Measurements from ENCODE around the gene SPART. TPM values are rescaled to one million over a fixed set of nuclear protein-coding genes. Genes with fewer than 3 reads are reported as not detected.
"Not testable (repeated sequence)": the region's sequence is repeated elsewhere in the genome, so short reads cannot be mapped to it uniquely, and the experiment has no call there.

The SPART gene
- total RNA-seq, 4 donors from 2014 or later: 34.1 to 58.7 (median 48.8) TPM

GRCh38 chr13:36332986-36333385 is 13.2 kb downstream of the SPART start:
- no peak for DNase-seq
- TF ChIP-seq POLR2A (IDR thresholded peaks at IDR 0.05): no peak
- TF ChIP-seq, protein P1, sequence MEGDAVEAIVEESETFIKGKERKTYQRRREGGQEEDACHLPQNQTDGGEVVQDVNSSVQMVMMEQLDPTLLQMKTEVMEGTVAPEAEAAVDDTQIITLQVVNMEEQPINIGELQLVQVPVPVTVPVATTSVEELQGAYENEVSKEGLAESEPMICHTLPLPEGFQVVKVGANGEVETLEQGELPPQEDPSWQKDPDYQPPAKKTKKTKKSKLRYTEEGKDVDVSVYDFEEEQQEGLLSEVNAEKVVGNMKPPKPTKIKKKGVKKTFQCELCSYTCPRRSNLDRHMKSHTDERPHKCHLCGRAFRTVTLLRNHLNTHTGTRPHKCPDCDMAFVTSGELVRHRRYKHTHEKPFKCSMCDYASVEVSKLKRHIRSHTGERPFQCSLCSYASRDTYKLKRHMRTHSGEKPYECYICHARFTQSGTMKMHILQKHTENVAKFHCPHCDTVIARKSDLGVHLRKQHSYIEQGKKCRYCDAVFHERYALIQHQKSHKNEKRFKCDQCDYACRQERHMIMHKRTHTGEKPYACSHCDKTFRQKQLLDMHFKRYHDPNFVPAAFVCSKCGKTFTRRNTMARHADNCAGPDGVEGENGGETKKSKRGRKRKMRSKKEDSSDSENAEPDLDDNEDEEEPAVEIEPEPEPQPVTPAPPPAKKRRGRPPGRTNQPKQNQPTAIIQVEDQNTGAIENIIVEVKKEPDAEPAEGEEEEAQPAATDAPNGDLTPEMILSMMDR (IDR thresholded peaks at IDR 0.05 in 4 of 5, conservative IDR thresholded peaks at IDR 0.05 in 1 of 5): no peak
- no peak for ATAC-seq
- no peaks in the 10 kb centered on the region for H3K27me3 ChIP-seq
- no peak overlapping the region for H3K27ac ChIP-seq
- intact Hi-C loops (cut with DNase I; ENCODE audit: low total_unique reads): no loop called here
- H3K9me3 ChIP-seq: no peaks in the 10 kb centered on the region
- in situ Hi-C loops (cut with MboI; ENCODE audit: low sequenced_read_pairs in 4 of 4): loop anchor here in 1 of 4 donors (25.0 kb wide), 1 partner anchor 654 kb away; the partner anchor contains the start of gene ALG5
- no peak overlapping the region for H3K4me3 ChIP-seq
- H3K4me1 ChIP-seq: peaks cover 33 to 39% of the 10 kb centered on the region in 2 donors
- peaks cover 0 to 26% of the 10 kb centered on the region in 2 donors for H3K36me3 ChIP-seq

- H3K4me3 ChIP-seq; DNase-seq; H3K9me3 ChIP-seq; ATAC-seq; intact Hi-C loops (cut with DNase I; ENCODE audit: low total_unique reads); H3K27me3 ChIP-seq; H3K27ac ChIP-seq: not testable (repeated sequence)
- Histone ChIP-seq H3K4me1 (peaks cover 33 to 39% of the 10 kb centered on the region in 2 donors), H3K36me3 (peaks cover 0 to 28% of the 10 kb centered on the region in 2 donors)
- in situ Hi-C loops (cut with MboI; ENCODE audit: low sequenced_read_pairs in 4 of 4): loop anchor here in 1 of 4 donors (25.0 kb wide), 1 partner anchor 655 kb away; the partner anchor contains the start of gene ALG5
Measured at GRCh38 chr13:36332255-36332654, 13.9 kb downstream of the SPART start.

DNA sequence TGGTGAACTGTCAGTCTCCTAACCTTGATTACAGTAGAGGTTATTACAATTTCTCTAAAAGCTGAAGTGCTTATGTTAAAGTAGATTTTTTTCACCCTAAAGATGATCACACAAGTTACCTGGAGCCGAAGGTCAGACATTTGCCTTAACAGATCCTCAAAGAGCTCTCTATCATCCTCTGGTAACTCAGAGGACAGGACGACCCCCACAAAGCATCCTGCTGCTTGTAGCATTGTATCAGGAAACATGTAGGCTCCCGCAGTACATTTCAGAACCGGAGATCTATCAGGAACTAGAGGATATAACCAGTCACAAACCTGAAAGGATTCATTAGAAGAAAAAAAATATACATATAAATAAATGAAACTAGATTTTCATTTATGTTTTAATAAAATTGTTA is 14.9 kb downstream of the SPART start:
- intact Hi-C loops (cut with DNase I; ENCODE audit: low total_unique reads) (no loop called here), in situ Hi-C loops (cut with MboI; ENCODE audit: low sequenced_read_pairs in 4 of 4) (loop anchor here in 1 of 4 donors (25.0 kb wide), 1 partner anchor 656 kb away; the partner anchor contains the start of gene ALG5)
- Histone ChIP-seq H3K4me3 (no peak overlapping the region), H3K27ac (no peak overlapping the region), H3K4me1 (peaks cover 26 to 35% of the 10 kb centered on the region in 2 donors), H3K27me3 (no peaks in the 10 kb centered on the region), H3K9me3 (no peaks in the 10 kb centered on the region), H3K36me3 (peaks cover 0 to 28% of the 10 kb centered on the region in 2 donors)
- DNase-seq (no peak), ATAC-seq (no peak)
- no peak for TF ChIP-seq POLR2A (IDR thresholded peaks at IDR 0.05)
- TF ChIP-seq, protein P1 (IDR thresholded peaks at IDR 0.05 in 4 of 5, conservative IDR thresholded peaks at IDR 0.05 in 1 of 5): no peak

DNA sequence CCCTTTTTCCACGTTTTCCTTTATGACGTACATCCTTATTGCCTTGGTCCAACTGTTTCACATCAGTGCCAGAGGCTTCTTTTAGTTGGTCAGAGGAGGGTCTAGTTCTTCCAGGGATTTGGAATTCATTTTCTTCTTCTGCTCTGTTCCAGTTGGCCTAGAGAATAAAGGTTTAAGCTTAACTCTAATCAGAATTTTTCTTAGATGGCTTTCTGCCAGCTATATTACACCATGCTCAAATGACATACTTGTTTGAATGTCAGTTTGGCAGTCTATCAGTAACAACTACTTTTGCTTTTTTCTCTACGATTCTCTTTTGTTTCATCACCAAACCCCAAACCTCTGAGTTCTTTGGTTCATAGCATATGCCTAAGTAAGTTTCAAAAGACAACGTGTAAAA is 16.8 kb downstream of the SPART start:
- in situ Hi-C loops (cut with MboI; ENCODE audit: low sequenced_read_pairs in 4 of 4) (loop anchor here in 1 of 4 donors (25.0 kb wide), 1 partner anchor 658 kb away; the partner anchor contains the start of gene ALG5), intact Hi-C loops (cut with DNase I; ENCODE audit: low total_unique reads) (no loop called here)
- ATAC-seq (no peak), DNase-seq (no peak)
- TF ChIP-seq POLR2A (IDR thresholded peaks at IDR 0.05): no peak
- TF ChIP-seq, protein P1 (IDR thresholded peaks at IDR 0.05 in 4 of 5, conservative IDR thresholded peaks at IDR 0.05 in 1 of 5): no peak
- peaks cover 0 to 46% of the 10 kb centered on the region in 2 donors for H3K36me3 ChIP-seq
- no peaks in the 10 kb centered on the region for H3K9me3 ChIP-seq
- no peak overlapping the region for H3K27ac ChIP-seq
- H3K4me1 ChIP-seq: peaks cover 15 to 25% of the 10 kb centered on the region in 2 donors
- no peaks in the 10 kb centered on the region for H3K27me3 ChIP-seq
- H3K4me3 ChIP-seq: no peak overlapping the region

GRCh38 chr13:36328821-36329220 is 17.4 kb downstream of the SPART start:
- TF ChIP-seq POLR2A (IDR thresholded peaks at IDR 0.05): no peak
- TF ChIP-seq, protein P1 (IDR thresholded peaks at IDR 0.05 in 4 of 5, conservative IDR thresholded peaks at IDR 0.05 in 1 of 5): no peak
- Histone ChIP-seq H3K4me3 (no peak overlapping the region), H3K27me3 (no peaks in the 10 kb centered on the region), H3K4me1 (peaks cover 11 to 19% of the 10 kb centered on the region in 2 donors), H3K27ac (no peak overlapping the region), H3K9me3 (no peaks in the 10 kb centered on the region), H3K36me3 (peaks cover 0 to 51% of the 10 kb centered on the region in 2 donors)
- in situ Hi-C loops (cut with MboI; ENCODE audit: low sequenced_read_pairs in 4 of 4) (loop anchor here in 1 of 4 donors (25.0 kb wide), 1 partner anchor 658 kb away; the partner anchor contains the start of gene ALG5), intact Hi-C loops (cut with DNase I; ENCODE audit: low total_unique reads) (no loop called here)
- DNase-seq (no peak), ATAC-seq (no peak)
